Peyer's patch (tissue), 4 donors: ENCODE measurements around the gene FBL. TPM values are rescaled to one million over a fixed set of nuclear protein-coding genes. Genes with fewer than 3 reads are reported as not detected.

Experiments
- DNase-seq, 3 donors: peaks; one replicate each; pipeline ENCODE4 v3.0.0-alpha.2; 2017 to 2019
- H3K27ac ChIP-seq, 4 donors: fragments of 200-600 bp; sonication (generic); one replicate each; pipeline ENCODE4 v1.5.1; 2016 to 2019
- H3K27me3 ChIP-seq, 2 donors: fragments of 200-600 bp; sonication (generic); one replicate each; pipeline ENCODE4 v1.5.1; 2019
- H3K36me3 ChIP-seq, 3 donors: fragments of 200-600 bp; sonication (generic); one replicate each; pipeline ENCODE4 v1.5.1; 2016 to 2019
- H3K4me1 ChIP-seq, 4 donors: fragments of 200-600 bp; sonication (generic); one replicate each; pipeline ENCODE4 v1.5.1; 2016 to 2019
- H3K4me3 ChIP-seq, 4 donors: fragments of 200-600 bp; sonication (generic); 1 replicate in 3 of 4; 2 replicates in 1 of 4; pipeline ENCODE4 v1.5.1; 2016 to 2019; ENCODE audit warnings: mild to moderate bottlenecking in 1 of 4
- H3K9me3 ChIP-seq, 4 donors: fragments of 200-600 bp; sonication (generic); one replicate each; pipeline ENCODE4 v1.5.1; 2016 to 2019; ENCODE audit warnings: mild to moderate bottlenecking in 1 of 4
- CTCF ChIP-seq, 6 experiments: fragments of 450-650 bp in 4 of 6; fragments of 200-600 bp in 2 of 6; sonication (generic) in 1 of 6; IDR thresholded peaks; one replicate each; pipeline ENCODE4 v1.5.1; 2017 to 2019; ENCODE audit warnings: antibody characterized with exemption in 6 of 6, mild to moderate bottlenecking in 3 of 6, moderate library complexity in 1 of 6
- POLR2A ChIP-seq, 2 donors: fragments of 450-650 bp; IDR thresholded peaks; one replicate each; pipeline ENCODE4 v1.5.1; 2017; ENCODE audit warnings: antibody characterized with exemption in 2 of 2, mild to moderate bottlenecking in 2 of 2, moderate library complexity in 2 of 2
- small RNA-seq, 2 donors: library from RNA; depleted of rRNA; stranded (forward); fragments of <200 nt; gene quantifications; one replicate each; pipeline ENCODE3, GENCODE V24; 2016
- total RNA-seq, 4 donors: library from RNA; depleted of rRNA; stranded (reverse); fragments of >200 nt; gene quantifications; one replicate each; pipeline ENCODE4 v1.1.0, GENCODE V29; 2016

Gene FBL
- total RNA-seq, 4 donors from 2014 or later, result 42.4 to 206 (median 103) TPM

DNA sequence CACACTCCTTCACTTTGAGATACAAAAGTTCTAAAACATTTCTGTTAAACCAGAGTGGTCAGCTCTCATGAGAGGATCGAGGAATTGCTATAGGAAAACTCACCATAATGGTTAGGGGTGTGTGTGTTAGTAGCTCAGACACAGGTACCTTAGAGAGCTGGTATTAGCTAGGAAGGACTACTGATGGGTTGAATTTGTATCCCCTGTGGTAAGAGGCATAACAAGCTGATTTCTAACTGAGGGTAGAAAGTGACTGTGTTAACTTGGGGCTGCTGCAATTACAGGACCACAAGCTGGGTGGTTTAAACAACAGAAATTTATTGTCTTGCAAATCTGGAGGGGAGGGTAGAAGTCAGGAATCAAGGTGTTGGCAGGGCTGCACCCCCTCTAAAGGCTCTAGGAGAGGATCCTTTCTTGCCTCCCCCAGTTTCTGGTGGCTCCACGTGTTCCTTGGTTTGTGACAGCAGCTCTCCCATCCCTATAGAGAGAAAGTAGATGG, 50.1 kb downstream of the FBL start:
- Histone ChIP-seq H3K27me3 (no peaks in the 10 kb centered on the region), H3K9me3 (no peaks in the 10 kb centered on the region), H3K4me1 (no peaks in the 10 kb centered on the region), H3K27ac (no peak overlapping the region), H3K36me3 (no peaks in the 10 kb centered on the region), H3K4me3 (no peak overlapping the region)
- TF ChIP-seq CTCF (IDR thresholded peaks at IDR 0.05) (no peak), POLR2A (IDR thresholded peaks at IDR 0.05) (no peak)
- no peak for DNase-seq

- no peaks in the 10 kb centered on the region for H3K9me3 ChIP-seq
- no peaks in the 10 kb centered on the region for H3K4me1 ChIP-seq
- no peak overlapping the region for H3K4me3 ChIP-seq
- H3K27me3 ChIP-seq, result no peaks in the 10 kb centered on the region
- no peak overlapping the region for H3K27ac ChIP-seq
- H3K36me3 ChIP-seq, result no peaks in the 10 kb centered on the region
- peak in 1 of 3 donors; percentile 52 for DNase-seq
- TF ChIP-seq POLR2A (IDR thresholded peaks at IDR 0.05) (no peak), CTCF (IDR thresholded peaks at IDR 0.05) (no peak)
These were observed 51.2 kb downstream of the FBL start for GRCh38 chr19:39795001-39795400.

GRCh38 chr19:39792999-39793546, 53.1 kb downstream of the FBL start:
- H3K9me3 ChIP-seq, result peaks cover 0 to 5% (median 0%) of the 10 kb centered on the region in 4 donors
- no peak overlapping the region for H3K27ac ChIP-seq
- DNase-seq, result peak; percentile 73 to 89 (median 84)
- no peaks in the 10 kb centered on the region for H3K36me3 ChIP-seq
- H3K4me3 ChIP-seq, result peak overlapping the region; percentile 23 to 54 (median 45)
- H3K27me3 ChIP-seq, result no peaks in the 10 kb centered on the region
- TF ChIP-seq CTCF (IDR thresholded peaks at IDR 0.05) (peak; percentile 73 to 85 (median 80)), POLR2A (IDR thresholded peaks at IDR 0.05) (no peak)
- no peaks in the 10 kb centered on the region for H3K4me1 ChIP-seq

DNA sequence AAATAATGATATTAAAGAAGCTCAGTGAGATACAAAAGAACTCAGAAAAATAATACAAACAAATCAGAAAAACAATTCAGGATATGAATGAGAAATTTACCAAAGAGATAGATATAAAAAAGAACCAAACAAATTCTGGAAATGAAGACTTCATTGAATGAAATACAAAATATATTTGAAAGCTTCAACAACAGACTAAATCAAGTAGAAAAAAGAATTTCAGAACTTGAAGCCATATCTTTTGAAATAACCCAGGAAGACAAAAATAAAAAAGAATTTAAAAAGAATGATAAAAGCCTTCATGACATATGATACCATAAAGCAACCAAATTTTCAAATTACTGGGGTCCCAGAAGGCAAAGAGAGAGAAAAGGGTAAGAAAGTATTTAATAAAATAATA, 57.9 kb downstream of the FBL start:
- DNase-seq, result no peak
- Histone ChIP-seq H3K9me3 (peaks cover 0 to 7% (median 2%) of the 10 kb centered on the region in 4 donors), H3K27me3 (no peaks in the 10 kb centered on the region), H3K4me3 (no peak overlapping the region), H3K4me1 (no peaks in the 10 kb centered on the region), H3K36me3 (no peaks in the 10 kb centered on the region), H3K27ac (no peak overlapping the region)
- TF ChIP-seq POLR2A (IDR thresholded peaks at IDR 0.05) (no peak), CTCF (IDR thresholded peaks at IDR 0.05) (no peak)

Small RNA genes lying within 50 kb of the gene (small RNA-seq; reads per million reads assigned to genes)
- 0 reads per million in 2 donors for gene MIR6719

Other genes with a start within 250 kb of the FBL start
- gene LGALS13, start 243.9 kb downstream of the FBL start, total RNA-seq, result not detected
- gene LGALS16, start 190.5 kb downstream of the FBL start, total RNA-seq, result not detected
- gene LGALS14, start 141.9 kb downstream of the FBL start, total RNA-seq, result not detected
- not detected for gene CLC, start 108.3 kb downstream of the FBL start, total RNA-seq
- not detected for gene LEUTX, start 67.5 kb downstream of the FBL start, total RNA-seq
- gene DYRK1B, start 12.2 kb downstream of the FBL start, total RNA-seq, result 10 to 100 TPM in 3 of 4 donors, 1 to 10 TPM in 1; 8.3 to 38.7 (median 17.3) TPM
- gene FCGBP, start 88.3 kb upstream of the FBL start, total RNA-seq, result 1,000 to 10,000 TPM in 3 of 4 donors, 100 to 1,000 TPM in 1; 563 to 4,025 (median 1,224) TPM
- gene PSMC4, start 124.8 kb upstream of the FBL start, total RNA-seq, result 10 to 100 TPM; 74.4 to 97.9 (median 90.0) TPM
- gene ZNF546, start 150.7 kb upstream of the FBL start, total RNA-seq, result 1 to 10 TPM; 3.0 to 5.5 (median 4.8) TPM
- gene ZNF780B, start 209.9 kb upstream of the FBL start, total RNA-seq, result 10 to 100 TPM; 14.5 to 51.2 (median 28.2) TPM
- 10 to 100 TPM in 3 of 4 donors, 1 to 10 TPM in 1; 8.8 to 21.9 (median 15.5) TPM for gene ZNF780A, start 244.6 kb upstream of the FBL start, total RNA-seq